Esophagus squamous epithelium (tissue), 4 donors: ENCODE data around the gene ACAP3.

Source experiments
- CTCF ChIP-seq, 6 experiments: fragments of 450-650 bp in 4 of 6; fragments of 200-600 bp in 2 of 6; sonication (generic) in 2 of 6; IDR thresholded peaks; one replicate each; pipeline ENCODE4 v1.5.1; 2016 to 2019; ENCODE audit warnings: antibody characterized with exemption in 6 of 6, mild to moderate bottlenecking in 4 of 6, moderate library complexity in 4 of 6
- POLR2A ChIP-seq, 4 donors: fragments of 450-650 bp; IDR thresholded peaks; one replicate each; pipeline ENCODE4 v1.6.1; 2017; ENCODE audit warnings: antibody characterized with exemption in 4 of 4, mild to moderate bottlenecking in 4 of 4, moderate library complexity in 3 of 4

- TF ChIP-seq CTCF (IDR thresholded peaks at IDR 0.05) (no peak), POLR2A (IDR thresholded peaks at IDR 0.05) (no peak)
Measured at GRCh38 chr1:1247341-1247913, 60.3 kb downstream of the ACAP3 start.
